GM18861 (cell line): ENCODE results near the gene KCNJ5.
A peak's percentile ranks its signal among the peaks of the same experiment; 100 is the strongest.

Experiments
- ATAC-seq: cut with Tn5 transposase; IDR thresholded peaks from one replicate; pipeline ENCODE4 v1.9.1; 2021; ENCODE audit not compliant: unreplicated experiment

The KCNJ5 gene

DNA sequence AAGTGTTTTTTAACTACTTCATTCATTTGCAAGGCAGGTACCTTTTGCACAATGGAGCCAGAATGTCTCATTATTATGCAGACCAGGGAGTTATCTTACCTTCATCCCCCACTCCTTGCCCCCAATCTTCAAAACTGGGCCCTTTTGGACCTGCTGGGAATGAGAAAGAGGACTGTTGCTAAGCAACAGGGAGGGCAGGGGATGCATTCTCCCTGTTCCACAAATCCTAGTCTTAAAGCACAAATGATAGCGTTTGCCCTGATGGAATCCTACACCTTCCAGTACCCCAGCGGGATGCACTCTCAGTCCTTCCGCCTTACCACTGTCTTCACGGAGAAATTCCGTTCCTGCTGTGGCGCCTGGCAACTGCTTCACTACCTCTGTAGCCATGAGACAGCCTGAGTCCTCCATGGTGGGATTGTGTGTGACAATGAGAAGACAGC is 20.0 kb upstream of the KCNJ5 start:
- no peak for ATAC-seq

DNA sequence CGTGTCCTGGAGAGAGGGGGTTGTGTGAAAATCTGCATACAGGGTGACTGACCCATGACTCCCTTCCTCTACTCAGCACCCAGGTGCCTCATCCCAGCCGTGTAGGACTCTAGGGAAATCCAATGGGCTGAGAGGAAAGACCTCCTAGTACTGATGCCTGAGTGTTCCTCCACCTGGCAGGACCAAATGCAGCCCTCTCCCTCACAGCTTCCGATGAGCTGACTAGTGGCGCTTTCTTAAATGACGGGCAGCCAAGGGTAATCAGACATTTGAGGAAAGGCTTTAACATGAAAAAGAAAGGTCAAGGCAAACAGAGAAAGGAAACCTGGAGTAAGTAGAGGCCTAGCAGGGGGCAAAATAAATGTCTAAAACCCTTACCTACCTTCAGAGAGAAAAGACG is 19.1 kb upstream of the KCNJ5 start:
- no peak for ATAC-seq

DNA sequence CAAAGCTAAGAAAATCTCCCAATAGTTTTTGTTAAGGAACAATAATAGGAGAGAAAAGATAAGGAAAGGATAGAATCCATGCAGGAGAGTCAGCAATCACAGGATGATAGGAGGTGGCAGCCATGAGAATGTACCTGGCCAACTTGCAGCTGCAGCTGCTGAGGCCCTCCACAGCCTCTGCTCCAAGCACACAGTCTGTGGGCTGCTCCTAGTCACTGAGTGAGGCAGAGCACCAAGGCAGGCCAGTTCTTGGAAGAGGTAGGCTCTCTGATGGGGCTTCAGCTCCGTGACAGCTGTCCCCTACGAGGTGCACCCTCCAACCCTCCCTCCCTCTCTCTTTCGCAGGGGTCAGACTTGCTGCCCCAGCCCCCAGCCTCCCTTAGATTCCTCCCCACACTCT is 18.6 kb upstream of the KCNJ5 start:
- no peak for ATAC-seq

DNA sequence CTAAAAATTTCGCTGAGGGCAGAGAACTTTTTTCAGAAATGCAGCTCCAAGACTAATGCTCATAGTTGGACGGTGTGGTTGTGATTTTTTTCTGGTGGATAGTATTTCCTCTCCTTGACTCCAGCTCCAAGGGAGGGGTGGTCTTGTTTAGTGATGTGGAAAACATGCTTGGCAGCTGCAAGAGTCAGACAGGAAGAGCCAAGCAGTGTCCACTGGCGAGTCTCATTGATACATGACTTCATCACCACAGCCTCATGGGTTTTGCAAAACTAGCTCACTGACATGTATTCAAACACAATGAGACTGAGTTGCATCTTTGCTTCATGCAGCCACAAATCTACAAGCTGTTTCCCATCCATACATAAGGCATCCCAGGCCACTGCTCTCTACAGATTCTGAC is 16.7 kb upstream of the KCNJ5 start:
- no peak for ATAC-seq

DNA sequence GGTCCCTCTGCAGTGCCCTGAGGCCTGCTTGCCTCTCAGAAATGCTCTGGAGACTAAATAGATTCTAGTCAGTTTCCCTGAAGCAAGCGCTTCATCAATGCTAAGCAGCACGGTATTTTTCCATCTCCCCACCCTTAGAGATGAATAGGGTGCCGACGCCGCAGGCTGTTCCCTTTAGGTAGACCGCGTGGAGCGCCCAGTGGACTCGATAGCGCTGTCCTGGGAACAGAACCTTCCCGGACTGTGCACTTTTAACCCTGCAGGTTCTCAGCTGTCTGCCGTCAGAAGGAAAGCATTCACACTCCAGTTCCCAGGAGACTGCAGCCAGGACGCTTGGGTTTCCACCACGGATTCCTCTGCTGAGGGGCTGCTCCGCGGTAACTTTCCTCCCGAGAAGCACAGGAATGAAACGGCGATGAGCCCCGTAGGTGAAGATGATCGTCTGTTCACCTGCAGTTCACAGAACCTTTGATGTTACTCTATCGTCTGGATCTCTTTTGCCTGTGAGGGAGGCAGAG is 15.0 kb upstream of the KCNJ5 start:
- no peak for ATAC-seq

DNA sequence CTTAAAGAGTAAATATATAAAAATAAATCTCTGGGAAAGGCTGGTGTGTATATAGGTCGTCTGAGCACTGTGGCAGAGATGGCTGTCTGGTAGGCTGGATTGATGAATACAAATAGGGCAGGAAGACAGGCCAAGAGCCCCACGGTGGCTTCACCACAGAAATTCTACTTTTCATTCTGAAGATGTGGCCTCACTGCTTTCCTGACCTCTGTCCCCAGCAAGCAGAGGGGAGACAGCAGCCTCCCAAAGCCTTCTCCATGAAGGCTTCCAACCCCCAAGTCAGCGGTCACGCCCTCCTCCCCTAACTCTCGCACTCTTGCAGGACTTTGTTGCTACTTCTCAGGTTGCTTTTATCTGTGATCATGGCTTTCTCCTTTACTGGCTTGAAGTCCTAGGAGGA is 13.4 kb upstream of the KCNJ5 start:
- no peak for ATAC-seq

DNA sequence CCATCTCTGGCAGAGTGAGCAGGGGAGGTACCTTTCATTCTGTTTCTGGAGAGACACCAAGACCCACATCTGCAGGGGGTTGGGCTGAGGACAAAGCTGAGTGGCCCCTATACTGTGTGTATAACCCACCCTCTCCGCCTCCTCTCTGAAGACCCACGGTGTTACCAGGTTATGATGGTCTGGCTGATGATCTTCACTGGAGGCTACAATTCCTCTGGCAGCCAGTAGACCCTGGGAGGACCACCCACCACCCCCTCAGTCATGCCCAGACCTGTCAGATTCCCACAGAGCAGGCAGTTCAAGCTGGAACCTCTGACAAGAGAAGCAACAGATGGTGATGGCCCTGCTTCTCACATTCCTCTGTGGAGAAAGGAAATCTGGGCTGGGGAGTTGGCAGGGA is 12.7 kb upstream of the KCNJ5 start:
- no peak for ATAC-seq

DNA sequence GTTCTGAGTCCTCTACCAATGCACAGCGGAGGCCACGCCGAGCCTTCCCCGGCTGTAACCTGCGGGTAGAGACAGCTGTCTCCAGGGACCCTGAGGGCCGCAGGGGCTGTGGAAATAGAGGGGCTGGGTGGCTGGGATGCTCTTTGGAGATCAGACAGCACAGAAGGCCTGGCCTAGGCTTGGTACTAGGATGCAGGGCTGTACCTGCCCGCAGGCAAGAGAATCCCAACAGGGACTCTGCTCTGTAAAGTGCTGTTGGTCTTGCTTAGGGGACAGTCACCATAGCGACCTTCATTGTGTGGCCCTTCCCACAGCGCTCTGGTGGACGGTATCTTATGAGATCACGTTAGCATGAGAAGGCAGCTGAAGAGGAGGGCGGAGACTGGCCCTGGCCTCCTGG is 11.3 kb upstream of the KCNJ5 start:
- no peak for ATAC-seq

DNA sequence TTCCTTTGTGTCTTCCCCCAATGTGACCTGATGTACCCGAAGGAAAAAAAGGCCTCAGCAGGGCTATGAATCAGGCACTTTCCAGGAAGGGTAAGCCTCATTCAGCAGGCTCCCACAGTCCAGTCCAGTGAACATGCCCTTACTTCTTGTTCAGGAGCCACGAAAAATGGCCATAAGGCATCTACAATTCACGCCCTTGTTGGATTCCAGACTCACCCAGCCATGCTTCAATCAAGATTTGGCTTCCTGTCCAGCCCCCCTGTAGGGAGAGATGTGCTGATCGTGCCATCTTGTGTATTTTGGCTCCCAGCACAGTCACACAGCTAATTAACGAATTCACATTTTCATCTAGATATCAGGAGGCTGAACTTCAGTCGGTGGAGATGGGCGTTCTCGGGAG is 9.9 kb upstream of the KCNJ5 start:
- ATAC-seq: no peak

DNA sequence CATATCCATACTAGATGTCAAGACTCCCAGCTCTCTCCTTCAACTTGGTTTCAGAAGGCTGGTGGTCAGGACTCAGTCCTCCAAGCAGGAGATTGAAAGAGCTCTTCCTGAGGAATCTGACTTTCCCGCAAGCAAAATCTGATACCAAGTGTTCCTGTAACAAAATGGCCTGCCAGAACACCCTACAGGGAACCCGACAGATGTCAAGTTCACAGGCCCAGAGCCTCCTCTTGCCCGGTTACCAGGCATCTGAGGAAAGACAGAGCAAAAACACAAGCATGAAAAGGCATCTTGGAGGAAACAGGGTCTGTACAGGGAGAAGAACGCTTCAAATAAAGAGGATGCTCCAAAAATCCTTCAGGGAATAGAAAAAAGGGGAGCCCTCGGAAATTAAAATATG is 8.7 kb upstream of the KCNJ5 start:
- no peak for ATAC-seq

DNA sequence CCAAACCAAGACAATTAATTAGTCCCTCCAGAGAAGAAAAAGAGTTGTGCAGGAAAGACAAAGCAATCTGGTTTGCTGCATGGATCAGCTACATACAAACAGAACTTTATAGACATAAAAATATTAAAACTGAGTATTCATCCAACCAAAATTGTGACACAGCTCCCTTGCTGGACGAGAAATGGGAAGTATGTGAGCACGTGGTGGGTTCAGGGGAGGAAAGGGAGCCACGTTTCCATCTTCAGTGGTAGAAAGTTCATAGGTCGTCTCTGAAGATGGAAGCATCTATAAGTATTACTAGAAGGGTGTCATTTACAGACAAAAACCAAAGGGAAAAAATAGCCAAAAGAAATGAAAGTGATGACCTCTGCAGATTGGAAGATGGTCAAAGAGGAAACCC is 7.1 kb upstream of the KCNJ5 start:
- ATAC-seq: no peak

DNA sequence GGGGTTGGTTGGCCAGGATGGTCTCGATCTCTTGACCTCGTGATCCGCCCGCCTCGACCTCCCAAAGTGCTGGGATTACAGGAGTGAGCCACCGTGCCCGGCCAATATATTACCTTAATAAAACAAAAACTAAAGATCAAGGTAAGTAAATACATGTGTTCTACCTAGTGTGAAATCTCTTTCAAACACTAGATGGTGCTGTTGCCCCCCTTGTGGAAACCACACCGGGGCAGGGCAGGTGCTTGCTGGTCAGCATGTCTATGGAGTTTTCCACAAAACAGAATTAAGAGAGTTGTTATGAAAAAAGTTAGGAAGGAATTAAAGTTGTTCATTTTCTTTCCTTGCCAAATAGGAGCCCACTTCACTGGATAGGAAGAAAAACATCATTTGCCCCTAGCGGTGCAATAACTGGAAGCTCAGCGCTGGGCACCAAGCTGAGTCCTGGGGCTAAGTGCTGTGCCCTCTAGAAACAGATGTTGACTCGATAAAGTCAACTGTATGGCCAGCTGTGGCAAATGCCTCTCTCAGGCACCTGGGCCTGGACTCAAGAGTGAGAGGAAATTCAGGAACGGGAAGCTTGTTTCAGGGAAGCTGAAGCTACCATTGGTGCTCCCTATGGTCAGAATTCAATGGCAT is 6.3 kb upstream of the KCNJ5 start:
- peak; percentile 91 for ATAC-seq

DNA sequence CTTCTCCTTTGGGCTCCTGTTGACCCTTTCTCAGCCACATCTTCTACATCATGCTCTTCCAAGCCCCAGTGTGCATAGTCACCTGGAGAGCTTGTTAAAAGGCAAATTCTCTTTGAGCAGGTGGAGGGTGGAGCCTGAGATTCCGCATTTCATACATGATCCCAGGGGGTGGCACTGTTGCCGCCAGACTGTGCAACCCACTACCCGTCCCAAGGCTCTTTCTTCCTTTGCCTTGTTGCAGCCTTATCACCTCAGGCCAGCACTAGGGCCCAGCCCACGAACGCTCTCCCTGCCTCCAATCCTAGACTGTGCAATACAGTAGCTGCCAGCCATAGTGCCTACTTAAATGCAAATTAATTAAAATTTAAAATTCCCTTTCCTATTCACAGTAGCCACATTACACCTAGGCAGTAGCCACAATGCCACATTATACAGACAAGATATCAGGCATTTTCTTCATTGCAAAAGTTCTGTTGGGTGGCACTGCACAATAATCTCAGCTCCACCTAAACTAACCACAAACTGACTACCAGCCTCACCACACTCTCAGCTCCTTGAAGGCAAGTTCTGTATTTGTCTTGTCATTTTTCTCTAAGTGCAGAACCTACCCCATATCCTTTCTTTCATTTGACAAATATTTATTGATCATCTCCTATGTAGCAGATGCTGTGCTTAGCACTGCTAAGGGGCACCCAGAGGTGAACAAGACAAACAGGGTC is 4.6 kb upstream of the KCNJ5 start:
- no peak for ATAC-seq

DNA sequence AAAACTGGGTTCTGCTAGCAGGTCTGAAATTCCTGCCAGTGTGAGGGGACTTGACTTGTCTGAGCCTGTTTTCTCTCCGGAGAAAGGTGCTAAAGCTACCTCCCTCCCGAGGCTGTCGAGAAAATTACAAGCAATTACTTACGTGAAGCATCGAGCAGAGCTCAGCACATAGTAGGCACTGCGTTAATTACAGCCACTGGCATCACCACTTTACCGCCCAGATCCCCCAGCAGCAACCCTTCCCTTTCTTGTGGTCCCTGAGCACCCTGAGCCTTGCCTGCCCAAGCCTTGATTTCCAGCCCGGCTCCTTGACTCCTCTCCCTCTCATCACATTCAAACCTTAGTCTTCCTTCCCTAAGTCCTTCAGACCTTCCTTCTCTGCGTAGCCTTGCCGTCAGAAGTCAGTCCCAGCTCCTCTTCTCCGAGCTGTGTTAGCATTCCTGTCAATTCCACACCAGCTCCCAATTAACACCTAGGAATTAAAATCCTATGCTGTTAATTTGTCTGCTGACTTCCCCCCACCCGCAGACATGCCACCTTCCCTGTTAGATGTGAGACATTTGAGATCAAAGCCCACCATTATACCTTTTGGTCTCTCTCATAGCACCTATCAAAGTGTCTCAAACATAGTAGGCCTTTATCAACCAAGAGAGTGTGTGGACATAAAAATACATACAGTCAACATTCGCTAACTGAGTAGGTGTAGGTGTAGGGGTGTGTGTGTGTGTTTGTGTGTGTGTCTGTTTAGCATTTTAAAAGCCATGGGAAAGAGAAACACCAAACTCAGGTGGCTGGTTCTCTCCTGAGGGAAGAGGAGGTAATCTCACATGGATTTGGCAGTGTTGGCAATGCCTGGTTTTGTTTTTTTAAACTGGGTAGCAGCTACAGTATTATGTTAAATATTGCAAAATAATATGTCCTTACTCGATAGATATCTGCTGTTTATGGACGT is 2.8 kb upstream of the KCNJ5 start:
- no peak for ATAC-seq

DNA sequence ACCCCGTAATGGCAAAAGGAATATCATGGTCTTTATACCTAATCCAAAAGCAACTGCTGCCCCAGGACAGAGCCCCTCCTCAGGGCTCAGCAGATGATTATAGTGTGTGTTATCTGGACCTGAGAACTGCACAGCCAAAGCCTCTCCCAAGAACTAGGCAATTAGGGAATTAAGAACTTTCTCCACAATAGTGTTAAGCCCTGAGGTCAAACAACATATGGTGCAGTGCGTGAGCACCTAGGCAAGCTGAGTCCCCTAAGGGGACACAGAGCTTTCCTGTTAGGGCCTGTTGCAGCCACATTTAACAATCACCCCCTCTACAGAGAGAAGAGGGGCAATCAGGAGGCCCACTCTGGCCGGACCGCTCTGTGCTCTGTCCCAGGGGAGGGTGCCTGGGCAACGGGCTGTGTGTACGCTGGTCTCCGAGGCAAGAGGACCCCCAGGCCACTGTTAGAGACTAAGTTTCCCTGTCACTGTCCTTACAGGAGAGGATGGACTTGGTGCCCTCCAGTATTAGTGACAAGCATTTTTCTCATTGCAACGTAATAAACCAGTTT is 1.4 kb upstream of the KCNJ5 start:
- ATAC-seq: no peak

DNA sequence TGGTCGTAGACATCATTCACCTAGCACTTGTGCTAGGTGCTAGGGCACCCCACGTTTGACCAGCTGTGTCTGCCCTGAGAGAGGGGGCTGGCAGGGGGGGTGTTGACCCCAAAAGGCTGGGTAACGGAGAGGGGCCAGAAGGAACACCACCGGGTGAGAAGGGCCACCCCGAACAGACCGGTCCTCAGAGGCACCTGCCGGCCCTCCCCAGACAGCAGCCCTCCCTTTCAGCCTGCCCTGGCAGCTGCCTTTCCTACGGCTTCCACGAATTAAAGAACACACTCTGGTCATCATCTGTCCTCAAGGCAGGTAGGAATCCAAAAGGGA is 977 bp upstream of the KCNJ5 start:
- ATAC-seq: no peak

DNA sequence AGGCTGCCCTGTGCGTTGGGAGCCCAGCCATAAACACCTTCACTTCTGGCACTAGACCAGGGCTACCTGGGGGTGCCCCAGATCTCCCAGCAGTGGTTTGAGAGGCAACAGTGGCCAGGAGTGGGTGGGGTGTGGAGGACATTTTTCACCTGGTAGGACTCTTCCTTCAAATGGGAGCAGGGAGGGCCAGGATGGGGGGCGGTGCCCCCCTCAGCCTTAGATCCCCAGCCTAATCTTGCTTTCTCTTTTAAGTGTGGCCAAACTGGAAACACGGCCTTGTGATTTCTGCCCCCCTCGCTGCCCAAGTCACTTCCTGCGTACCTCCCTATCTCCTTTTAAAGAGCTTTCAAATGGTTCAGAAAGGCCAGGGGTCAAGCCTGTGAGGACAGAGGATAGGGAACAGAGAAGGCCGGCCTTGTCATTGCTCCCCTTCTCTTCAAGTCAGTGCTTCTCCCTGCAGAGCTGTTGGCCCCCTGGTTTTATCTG is 800 bp downstream of the KCNJ5 start:
- no peak for ATAC-seq

DNA sequence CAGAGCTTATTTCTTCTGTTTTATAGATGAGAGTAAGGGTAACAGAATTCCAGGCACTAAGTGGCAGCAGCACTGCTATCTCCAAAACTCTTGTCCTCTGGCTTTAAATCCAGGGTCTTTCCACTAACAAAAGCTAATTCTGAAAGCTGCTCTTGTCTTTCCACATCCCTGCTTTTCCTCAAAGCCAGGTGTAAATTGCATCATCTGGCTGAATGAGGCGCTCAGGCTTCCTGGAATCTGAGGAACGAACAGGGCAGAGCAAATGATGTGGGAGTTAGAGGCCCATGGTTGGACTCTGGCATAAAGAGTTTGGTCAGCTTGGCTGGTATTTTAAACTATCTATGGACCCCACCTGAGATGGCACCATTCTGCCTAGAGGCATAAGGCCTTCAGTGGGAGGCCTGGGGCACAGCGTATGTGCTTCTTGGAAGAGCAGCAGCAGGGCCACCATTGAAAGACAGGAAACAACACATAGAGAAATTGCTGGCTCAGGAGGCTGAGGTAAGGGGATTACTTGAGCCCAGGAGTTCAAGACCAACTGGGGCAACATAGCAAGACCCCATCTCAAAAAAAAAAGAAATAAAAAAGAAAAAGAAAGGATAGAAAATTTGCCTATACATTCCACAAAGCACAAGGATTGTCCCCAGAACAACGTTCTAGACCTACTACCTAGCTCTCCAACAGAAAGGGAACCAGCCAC is 1.9 kb downstream of the KCNJ5 start:
- ATAC-seq: no peak

DNA sequence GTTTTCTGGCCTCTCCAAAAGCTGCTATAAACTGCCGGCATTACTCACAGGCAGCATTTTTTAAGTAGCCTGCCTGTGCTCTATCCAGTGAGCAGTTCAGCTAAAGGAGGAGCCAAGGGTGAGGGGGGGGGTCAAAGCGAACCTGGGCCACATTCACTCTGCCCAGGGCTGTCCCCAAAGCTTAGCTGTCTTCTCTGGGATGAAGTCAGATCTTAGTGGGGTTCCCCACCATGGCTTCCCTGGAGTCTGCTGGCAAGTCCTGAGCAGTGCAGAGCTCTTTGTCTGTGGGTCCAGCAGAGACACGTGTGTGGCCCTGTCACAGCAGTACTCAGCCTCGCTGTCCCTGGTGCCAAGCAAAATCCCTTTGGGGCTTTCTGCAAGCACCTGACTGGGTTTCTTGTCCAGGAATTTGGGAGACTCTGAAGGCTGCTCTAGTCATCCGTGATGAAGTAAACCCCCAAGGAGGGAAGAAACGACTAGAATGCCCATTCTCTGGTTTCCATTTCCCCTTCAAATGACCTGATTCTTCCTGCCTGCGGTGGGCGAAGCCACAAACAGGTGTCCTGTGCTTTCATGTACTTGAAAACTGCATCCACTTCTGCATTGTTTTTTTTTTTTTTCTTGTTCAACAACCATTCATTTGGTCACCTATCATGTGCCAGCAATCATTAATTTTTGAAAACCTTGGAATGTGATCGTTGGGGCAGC is 2.6 kb downstream of the KCNJ5 start:
- ATAC-seq: peak; percentile 77

DNA sequence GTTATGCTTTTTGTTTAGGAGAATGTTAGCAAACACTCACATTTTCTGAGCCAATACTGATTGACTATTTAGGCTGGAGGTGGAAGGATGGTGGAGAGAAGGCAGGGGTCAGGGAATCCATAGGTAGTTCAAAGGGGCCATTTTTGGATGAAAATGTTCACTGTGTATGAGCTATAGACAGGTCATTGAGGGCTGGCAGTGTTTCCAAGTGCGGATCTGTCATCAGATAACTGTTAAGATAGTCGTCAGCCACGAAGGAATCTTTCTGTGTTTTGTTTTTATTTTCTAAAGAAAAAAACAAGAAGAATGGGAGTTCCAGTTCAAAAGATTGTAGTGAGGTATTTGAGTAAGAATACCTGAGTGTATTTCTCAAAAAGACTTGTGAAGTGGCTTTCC is 3.1 kb downstream of the KCNJ5 start:
- ATAC-seq: no peak
